IPS-15b (cell line): ENCODE data around the gene NAPSA.

Source experiments
- H3K27me3 ChIP-seq: one replicate; pipeline ENCODE4 v1.6.1; 2013; ENCODE audit warnings: low read length; ENCODE audit not compliant: control insufficient read depth, insufficient read depth
- H3K36me3 ChIP-seq: one replicate; pipeline ENCODE4 v1.6.1; 2013; ENCODE audit warnings: low read length; ENCODE audit not compliant: control insufficient read depth, insufficient read depth
- H3K4me1 ChIP-seq: one replicate; pipeline ENCODE4 v1.6.1; 2013; ENCODE audit warnings: mild to moderate bottlenecking, low read length; ENCODE audit not compliant: control insufficient read depth, insufficient read depth
- H3K4me3 ChIP-seq: one replicate; pipeline ENCODE4 v1.5.1; 2013; ENCODE audit warnings: low read depth, low read length
- H3K9ac ChIP-seq: one replicate; pipeline ENCODE4 v1.6.1; 2013; ENCODE audit warnings: low read depth, mild to moderate bottlenecking, low read length
- H3K9me3 ChIP-seq: one replicate; pipeline ENCODE4 v1.6.1; 2013; ENCODE audit warnings: mild to moderate bottlenecking, low read length; ENCODE audit not compliant: control insufficient read depth, insufficient read depth

NAPSA gene

DNA sequence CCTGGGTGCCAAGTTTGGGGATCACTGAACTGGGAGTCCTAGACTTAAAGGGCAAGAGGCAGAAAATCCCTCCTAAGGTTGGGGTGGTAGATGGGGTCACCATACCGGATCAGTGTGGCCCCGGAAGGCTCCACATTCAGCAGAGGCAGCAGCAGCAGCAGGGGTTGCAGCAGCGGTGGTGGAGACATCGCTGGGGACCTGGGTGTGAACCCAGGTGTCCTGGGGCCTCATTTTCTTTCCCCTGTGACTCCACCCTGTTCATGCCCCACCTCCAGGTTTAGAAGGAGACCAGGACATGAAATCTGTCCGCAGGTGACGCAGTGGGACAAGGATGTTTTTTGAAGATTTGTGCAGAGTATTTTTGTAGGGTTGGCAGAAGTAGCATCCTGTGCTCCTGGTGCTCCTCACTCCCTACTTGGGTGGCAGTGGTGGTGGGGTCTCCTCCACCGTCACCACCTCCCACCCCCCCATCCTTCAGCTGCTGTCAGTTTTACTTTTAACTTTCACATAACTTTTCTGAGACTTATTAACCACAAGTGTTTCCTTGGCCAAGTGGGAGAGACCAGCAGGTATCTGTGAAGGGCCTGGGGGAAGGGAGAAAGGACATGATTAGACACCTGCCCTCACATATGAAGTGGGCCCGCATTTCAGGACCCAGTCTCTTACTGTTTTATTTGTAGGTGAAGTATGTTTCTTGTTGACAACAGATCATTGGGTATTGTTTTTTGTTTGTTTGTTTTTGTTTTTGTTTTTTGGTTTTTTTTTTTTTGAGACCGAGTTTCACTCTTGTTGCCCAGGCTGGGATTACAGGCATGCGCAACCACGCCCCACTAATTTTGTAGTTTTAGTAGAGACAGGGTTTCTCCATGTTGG lies at the start of gene NAPSA:
Gene NAPSA, minus strand, starts transcription at position 206 of the 873 bp plus-strand sequence. Its CDS starts 18 bp downstream, at position 188.
- Histone ChIP-seq H3K9me3 (no peaks in the 10 kb centered on the region), H3K36me3 (no peaks in the 10 kb centered on the region), H3K27me3 (no peaks in the 10 kb centered on the region), H3K4me3 (no peak within 1 kb of the TSS), H3K4me1 (peaks cover 2% of the 10 kb centered on the region), H3K9ac (no peak within 1 kb of the TSS)

DNA sequence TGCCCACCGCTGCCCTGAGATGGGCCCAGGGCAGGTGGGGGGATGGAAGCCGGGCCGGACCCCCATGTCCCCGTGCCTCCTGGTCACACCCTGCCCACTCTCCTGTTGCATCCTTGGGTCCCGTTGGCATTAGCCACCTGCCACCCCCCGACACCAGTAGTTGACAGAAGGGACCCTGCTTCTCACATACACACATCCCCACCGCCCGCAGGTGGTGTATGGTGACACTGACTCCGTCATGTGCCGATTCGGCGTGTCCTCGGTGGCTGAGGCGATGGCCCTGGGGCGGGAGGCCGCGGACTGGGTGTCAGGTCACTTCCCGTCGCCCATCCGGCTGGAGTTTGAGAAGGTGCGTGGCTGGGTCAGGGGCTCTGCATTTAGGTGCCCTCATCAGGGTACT lies 48.1 kb upstream of the NAPSA start:
- Histone ChIP-seq H3K4me1 (no peaks in the 10 kb centered on the region), H3K27me3 (no peaks in the 10 kb centered on the region), H3K9ac (no peak overlapping the region)

DNA sequence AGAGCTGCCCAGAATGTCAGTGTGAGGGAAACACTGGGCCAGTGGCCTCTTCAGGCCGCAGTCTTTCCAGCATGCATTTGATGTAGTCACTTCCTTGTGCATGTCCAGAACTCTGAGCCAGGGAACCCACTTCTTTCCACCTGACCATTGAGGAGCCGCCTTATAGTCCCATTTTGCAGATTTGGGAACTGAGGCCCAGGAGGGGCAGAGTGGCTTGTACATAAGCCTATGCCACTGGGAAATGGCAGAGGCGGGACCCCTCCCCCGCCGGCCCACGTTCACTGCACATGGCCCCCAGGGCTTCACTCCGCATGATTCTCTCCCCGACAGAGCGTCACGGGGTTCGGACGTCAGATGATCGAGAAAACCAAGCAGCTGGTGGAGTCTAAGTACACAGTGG lies 47.7 kb upstream of the NAPSA start:
- Histone ChIP-seq H3K27me3 (no peaks in the 10 kb centered on the region), H3K4me3 (no peak overlapping the region), H3K9me3 (no peaks in the 10 kb centered on the region), H3K36me3 (peaks cover 31% of the 10 kb centered on the region), H3K9ac (no peak overlapping the region), H3K4me1 (no peaks in the 10 kb centered on the region)

More for the DNA sequence above, 48.1 kb upstream of the NAPSA start:
- Histone ChIP-seq H3K4me3 (no peak overlapping the region), H3K36me3 (peaks cover 30% of the 10 kb centered on the region), H3K9me3 (no peaks in the 10 kb centered on the region)

DNA sequence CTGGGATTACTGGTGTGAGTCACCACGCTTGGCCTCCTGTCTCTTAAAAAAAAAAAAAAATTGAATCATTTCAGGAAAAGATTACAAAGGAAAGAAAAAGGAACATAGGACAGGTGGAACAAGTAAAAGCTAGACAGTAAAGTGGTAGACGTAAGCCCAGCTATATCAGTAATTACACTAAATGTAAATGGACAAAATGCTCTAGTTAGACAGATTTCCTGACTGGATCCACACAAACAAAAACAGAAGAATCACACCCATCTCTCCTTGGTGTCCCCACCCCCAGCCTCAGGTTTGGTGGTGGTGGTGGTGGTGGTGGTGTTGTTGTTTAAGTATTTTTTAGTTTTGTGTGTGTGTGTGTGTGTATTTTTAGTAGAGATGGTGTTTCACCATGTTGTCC lies 47.0 kb upstream of the NAPSA start:
- Histone ChIP-seq H3K27me3 (no peaks in the 10 kb centered on the region), H3K9ac (no peak overlapping the region), H3K36me3 (peaks cover 31% of the 10 kb centered on the region), H3K9me3 (no peaks in the 10 kb centered on the region), H3K4me3 (no peak overlapping the region), H3K4me1 (no peaks in the 10 kb centered on the region)

DNA sequence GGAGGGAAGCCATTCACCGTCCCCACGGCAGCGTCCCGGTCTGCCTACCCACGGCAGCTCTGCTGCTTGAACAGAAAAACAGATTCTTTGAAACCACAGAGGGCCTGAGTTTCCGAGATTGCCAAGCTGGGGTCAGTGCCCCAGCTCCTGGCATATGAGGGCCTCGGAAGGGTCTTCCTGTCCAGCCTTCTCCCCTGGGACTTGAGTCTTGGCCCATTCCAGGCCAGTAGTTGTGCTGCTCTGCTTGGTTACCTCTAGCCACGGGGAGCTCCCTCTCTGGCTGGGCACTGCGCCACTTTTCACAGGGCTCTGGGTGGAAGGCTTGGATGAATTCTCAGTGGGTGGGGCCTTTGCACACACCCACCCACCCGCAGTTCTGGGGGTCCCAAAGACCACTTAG lies 44.7 kb upstream of the NAPSA start:
- H3K4me3 ChIP-seq, result no peak overlapping the region
- no peaks in the 10 kb centered on the region for H3K9me3 ChIP-seq
- no peaks in the 10 kb centered on the region for H3K27me3 ChIP-seq
- H3K9ac ChIP-seq, result no peak overlapping the region
- peaks cover 48% of the 10 kb centered on the region for H3K36me3 ChIP-seq
- H3K4me1 ChIP-seq, result no peaks in the 10 kb centered on the region

DNA sequence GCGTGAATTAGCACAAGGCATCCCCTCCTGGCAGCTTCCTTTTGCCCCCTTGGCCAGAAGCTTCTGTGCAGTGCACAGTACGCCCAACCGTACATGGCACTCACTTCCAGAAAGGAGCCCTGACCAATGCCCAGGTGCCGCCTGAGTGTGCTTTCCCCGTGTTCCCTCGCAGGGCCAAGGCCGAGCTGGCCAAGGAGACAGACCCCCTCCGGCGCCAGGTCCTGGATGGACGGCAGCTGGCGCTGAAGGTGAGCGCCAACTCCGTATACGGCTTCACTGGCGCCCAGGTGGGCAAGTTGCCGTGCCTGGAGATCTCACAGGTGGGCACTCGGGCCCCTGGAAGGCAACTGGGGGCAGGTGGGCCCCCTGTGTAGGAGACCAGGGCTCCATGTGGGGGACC lies 43.9 kb upstream of the NAPSA start:
- H3K27me3 ChIP-seq, result no peaks in the 10 kb centered on the region
- no peak overlapping the region for H3K9ac ChIP-seq
- H3K4me3 ChIP-seq, result no peak overlapping the region
- H3K4me1 ChIP-seq, result no peaks in the 10 kb centered on the region
- peaks cover 49% of the 10 kb centered on the region for H3K36me3 ChIP-seq
- no peaks in the 10 kb centered on the region for H3K9me3 ChIP-seq

DNA sequence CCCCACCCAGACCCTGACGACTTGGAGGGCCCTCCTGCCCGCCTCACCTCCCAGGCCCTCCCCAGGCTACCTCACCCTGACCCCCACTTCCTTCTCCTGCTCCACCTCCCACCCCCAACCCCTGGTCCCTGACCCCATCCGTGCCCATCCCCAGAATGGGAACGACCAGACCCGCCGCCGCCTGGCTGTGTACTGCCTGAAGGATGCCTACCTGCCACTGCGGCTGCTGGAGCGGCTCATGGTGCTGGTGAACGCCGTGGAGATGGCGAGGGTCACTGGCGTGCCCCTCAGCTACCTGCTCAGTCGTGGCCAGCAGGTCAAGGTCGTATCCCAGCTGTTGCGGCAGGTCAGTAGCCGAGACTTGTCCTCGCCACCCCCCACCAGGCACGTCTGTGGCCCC lies 41.4 kb upstream of the NAPSA start:
- Histone ChIP-seq H3K9ac (no peak overlapping the region), H3K36me3 (peaks cover 63% of the 10 kb centered on the region), H3K9me3 (no peaks in the 10 kb centered on the region), H3K4me1 (no peaks in the 10 kb centered on the region), H3K4me3 (no peak overlapping the region), H3K27me3 (no peaks in the 10 kb centered on the region)

DNA sequence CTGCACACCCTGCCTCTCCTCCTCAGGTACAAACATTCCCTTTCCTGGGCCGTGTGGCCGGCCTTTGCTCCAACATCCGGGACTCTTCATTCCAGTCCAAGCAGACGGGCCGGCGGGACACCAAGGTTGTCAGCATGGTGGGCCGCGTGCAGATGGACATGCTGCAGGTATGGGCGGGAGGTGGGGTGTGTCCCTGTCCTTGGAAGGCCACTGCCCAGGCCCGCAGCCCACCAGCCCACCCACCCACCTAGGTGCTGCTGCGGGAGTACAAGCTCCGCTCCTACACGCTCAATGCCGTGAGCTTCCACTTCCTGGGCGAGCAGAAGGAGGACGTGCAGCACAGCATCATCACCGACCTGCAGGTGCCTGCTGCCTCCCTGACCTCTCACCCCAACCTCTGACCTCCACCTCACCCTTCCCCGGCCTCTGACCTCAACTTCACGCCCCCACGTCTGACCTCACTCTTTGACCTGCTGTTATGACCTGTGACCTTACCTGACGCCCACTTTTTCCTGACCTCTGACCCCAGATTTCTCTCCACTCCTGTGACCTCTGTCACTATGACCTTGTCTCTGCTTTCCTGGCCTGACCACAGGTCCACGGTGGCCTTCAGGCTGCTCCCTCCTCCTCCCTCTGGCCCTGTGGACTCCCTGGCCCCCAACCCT lies 40.8 kb upstream of the NAPSA start:
- Histone ChIP-seq H3K36me3 (peaks cover 65% of the 10 kb centered on the region), H3K4me1 (no peaks in the 10 kb centered on the region)

DNA sequence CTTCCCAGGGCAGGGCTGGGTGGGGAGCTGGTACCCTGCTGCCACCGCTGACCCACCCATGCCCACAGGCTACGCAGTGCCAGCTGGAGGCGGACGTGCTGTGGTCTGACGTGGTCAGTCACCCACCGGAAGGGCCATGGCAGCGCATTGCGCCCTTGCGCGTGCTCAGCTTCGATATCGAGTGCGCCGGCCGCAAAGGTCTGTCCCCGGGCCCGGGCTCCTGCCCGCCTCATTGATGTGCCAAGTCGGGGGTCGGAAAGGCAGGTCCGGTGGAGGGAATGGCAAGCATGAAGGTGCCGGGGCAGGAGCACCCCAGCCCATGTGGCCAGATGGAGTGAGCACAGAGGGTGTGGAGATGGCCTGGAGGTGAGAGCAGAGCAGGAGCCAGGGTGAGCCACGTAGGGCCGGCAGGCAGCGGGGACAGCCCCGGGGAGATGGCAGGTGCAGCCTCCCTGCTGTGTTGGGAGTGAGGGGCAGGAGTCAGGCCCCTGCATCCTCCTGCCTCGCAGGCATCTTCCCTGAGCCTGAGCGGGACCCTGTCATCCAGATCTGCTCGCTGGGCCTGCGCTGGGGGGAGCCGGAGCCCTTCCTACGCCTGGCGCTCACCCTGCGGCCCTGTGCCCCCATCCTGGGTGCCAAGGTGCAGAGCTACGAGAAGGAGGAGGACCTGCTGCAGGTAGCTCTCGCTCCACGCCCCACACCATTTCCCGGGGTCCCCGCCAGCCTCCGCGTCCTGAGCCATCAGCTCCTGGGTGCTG lies 37.3 kb upstream of the NAPSA start:
- H3K36me3 ChIP-seq, result peaks cover 54% of the 10 kb centered on the region
- H3K4me3 ChIP-seq, result no peak overlapping the region
- H3K4me1 ChIP-seq, result no peaks in the 10 kb centered on the region
- no peaks in the 10 kb centered on the region for H3K27me3 ChIP-seq
- no peak overlapping the region for H3K9ac ChIP-seq
- no peaks in the 10 kb centered on the region for H3K9me3 ChIP-seq

More for the DNA sequence above, 40.8 kb upstream of the NAPSA start:
- Histone ChIP-seq H3K27me3 (no peaks in the 10 kb centered on the region), H3K4me3 (no peak overlapping the region), H3K9me3 (no peaks in the 10 kb centered on the region), H3K9ac (no peak overlapping the region)

DNA sequence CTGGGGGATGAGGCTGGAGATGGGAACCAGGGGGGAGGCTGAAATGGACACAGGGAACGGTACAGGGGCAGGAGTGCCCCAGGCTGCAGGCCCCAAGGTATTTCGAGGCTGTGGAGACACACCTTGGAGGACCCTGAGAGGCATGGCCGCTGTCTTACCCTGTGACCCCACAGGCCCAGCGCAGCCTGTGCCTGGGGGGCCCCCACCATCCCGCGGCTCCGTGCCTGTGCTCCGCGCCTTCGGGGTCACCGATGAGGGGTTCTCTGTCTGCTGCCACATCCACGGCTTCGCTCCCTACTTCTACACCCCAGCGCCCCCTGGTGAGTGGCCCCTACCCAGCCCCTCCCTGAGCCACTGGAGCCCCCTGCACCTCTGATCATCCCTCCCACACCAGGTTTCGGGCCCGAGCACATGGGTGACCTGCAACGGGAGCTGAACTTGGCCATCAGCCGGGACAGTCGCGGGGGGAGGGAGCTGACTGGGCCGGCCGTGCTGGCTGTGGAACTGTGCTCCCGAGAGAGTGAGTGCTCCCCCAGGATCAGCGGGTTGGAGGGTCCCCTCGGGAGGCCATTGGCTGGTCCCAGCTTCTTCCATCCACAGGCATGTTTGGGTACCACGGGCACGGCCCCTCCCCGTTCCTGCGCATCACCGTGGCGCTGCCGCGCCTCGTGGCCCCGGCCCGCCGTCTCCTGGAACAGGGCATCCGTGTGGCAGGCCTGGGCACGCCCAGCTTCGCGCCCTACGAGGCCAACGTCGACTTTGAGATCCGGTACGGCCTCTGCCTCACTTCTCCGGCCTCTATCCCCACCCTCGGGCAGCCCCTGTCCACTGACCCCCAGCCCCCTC lies 36.4 kb upstream of the NAPSA start:
- Histone ChIP-seq H3K4me1 (no peaks in the 10 kb centered on the region), H3K36me3 (peaks cover 51% of the 10 kb centered on the region), H3K27me3 (no peaks in the 10 kb centered on the region)

DNA sequence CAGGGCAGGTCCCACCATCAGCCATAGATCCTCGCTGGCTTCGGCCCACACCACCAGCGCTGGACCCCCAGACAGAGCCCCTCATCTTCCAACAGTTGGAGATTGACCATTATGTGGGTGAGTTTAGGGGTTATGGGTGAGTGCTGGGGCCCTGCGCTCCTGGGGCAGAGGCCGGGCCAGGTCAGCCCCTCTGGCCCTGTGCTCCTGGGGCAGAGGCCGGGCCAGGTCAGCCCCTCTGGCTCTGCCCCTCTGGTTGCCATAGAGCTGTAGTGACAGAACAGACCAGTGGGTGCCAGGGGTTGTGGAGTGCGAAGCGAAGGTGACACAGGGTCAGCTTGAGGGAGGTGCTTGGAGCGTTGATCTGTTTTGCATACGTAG lies 33.9 kb upstream of the NAPSA start:
- Histone ChIP-seq H3K4me3 (no peak overlapping the region), H3K4me1 (no peaks in the 10 kb centered on the region), H3K36me3 (peaks cover 33% of the 10 kb centered on the region), H3K27me3 (no peaks in the 10 kb centered on the region), H3K9ac (no peak overlapping the region), H3K9me3 (no peaks in the 10 kb centered on the region)

More for the DNA sequence above, 36.4 kb upstream of the NAPSA start:
- Histone ChIP-seq H3K4me3 (no peak overlapping the region), H3K9ac (no peak overlapping the region), H3K9me3 (no peaks in the 10 kb centered on the region)
